GM19025 (cell line): ENCODE measurements around the gene IPO4.

ENCODE experiments used
- ATAC-seq: cut with Tn5 transposase; IDR thresholded peaks from one replicate; pipeline ENCODE4 v1.9.1; 2021; ENCODE audit warnings: mild to moderate bottlenecking, low read depth, moderate library complexity; ENCODE audit not compliant: unreplicated experiment

The IPO4 gene

DNA sequence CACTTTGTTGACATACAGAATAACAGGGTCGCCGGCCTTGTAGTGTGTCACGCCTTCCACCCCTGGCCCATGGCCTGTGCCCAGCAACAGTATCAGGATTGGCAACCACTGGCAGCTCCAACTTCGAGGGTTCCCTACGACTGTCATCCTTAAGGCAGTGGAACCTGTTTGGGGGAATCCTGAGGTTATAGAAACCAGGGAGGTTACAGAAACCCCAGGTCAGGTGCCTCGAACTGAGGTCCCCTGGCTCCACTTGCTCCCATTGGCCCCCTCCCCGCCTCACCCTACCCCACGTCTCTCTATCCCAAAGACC, 6.2 kb upstream of the IPO4 start:
- no peak for ATAC-seq

DNA sequence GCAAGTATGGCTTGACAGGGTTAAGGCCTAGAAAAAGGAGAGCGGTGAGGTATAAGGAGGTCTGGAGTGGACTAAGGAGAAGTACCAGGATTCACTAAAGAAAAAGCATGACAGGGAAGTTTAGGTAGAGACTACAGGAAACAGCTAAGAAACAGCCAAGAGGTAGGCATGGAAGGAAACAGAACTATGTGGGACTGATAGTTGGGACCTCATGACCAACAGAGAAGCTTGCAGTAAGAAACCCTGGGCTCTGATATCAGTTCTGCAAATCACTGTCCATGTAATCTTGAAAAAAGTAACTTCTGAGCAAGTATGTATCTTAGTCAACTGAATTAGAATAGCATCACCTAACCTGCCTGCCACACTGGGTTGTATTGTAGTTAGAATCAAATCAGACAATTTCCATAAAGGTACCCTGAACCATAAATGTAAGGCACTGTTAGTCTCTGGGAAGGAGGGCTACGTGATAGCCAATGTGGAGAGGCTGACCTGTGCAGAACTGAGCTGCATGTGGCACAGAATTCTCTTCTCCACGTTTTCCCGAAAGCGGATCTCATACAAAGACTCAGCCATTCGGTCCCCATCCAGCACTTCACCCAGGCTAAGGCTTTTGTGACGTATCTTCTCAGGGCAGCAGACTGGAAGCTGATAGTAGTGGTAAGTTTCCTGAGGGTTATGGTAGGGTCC, 5.7 kb upstream of the IPO4 start:
- ATAC-seq: no peak

DNA sequence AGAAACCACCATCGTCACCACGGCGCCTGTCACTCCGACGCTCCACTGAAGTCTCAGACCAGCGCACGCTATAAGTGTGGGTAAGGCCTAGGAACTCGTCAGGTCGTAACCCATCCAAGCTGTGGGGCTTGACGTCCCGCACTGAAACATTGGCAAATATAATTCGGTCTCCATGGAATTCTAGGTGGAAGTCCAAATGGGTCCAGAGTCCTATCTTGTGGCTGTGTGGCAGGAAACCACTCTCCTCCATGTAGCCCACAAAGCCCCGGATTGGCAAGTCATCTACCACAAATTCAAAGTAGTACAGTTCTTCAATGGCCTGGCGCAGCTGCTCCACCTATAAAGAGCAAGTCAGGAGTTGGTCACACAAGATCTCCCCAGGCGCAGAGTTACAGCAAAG, 4.3 kb upstream of the IPO4 start:
- ATAC-seq: no peak

DNA sequence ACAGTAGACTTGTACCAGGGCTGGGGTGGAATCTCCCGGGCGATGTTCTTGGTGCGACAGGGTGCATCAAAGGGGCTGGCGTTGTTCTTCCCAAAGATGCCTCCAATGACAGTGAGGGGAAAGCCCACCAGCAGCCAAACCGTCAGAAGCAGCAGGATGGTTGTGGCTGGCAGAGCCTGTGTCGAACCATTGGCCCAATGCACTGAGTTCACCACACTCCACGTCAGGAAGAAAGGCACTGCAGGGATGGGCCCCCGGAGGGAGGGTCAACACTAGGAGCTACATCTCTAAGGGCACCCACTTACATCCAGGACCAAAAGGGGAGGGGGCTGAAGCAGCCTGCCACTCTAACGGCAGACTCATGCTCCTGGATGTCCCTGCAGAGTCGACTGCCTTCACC, 1.8 kb upstream of the IPO4 start:
- ATAC-seq: no peak

DNA sequence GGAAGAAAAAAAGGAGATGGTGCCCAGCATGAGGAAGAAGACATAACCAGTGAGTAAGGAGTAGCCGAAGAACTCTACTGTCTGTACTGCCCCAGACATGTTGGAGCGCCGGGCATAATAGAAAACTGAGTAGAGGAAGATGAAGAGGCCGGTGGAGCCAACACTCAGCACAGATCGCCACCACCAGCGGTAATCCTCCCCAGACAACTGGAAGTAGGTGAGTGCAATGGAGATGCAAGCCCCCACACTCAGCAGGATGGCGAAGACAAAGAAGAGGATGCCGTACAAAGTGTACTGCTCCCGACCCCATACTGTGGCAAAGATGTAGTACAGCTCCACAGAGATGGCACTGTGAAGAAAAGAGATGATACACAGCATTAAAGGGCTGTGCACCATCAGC, 844 bp upstream of the IPO4 start:
- ATAC-seq: no peak

DNA sequence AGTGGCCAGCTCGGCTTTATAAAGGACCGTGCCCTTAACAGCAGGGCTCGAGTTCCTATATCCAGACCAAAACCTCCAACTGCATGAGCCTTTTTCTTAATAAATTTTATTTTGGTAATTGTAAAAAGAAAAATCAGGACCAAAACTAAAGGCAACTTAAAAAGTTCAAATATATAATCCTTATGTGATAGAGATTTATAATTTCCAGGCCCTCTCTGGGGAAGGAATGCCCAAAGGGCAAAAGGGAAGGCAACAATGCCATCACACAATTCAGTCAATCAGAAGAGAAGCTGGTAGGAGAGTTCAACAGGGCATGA, 401 bp upstream of the IPO4 start:
- no peak for ATAC-seq

DNA sequence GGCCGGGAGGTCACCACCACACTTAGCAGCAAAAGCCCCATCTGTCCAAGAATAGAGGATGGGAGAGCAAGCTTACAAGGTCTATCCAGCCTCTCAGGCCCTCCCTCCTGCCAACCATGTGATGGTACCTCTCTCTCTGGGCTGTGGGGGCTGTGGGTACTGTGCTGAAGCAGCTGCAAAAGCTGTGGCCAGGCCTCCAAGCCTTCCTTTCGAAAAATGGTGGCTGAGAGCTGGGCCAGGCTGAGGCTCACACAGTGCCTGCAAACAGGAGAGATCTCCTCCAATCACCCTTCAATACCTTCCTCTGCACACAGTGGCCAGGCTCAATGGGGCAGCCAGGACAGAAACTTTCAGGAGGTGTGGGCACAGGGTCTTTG, 1.1 kb downstream of the IPO4 start:
- no peak for ATAC-seq

DNA sequence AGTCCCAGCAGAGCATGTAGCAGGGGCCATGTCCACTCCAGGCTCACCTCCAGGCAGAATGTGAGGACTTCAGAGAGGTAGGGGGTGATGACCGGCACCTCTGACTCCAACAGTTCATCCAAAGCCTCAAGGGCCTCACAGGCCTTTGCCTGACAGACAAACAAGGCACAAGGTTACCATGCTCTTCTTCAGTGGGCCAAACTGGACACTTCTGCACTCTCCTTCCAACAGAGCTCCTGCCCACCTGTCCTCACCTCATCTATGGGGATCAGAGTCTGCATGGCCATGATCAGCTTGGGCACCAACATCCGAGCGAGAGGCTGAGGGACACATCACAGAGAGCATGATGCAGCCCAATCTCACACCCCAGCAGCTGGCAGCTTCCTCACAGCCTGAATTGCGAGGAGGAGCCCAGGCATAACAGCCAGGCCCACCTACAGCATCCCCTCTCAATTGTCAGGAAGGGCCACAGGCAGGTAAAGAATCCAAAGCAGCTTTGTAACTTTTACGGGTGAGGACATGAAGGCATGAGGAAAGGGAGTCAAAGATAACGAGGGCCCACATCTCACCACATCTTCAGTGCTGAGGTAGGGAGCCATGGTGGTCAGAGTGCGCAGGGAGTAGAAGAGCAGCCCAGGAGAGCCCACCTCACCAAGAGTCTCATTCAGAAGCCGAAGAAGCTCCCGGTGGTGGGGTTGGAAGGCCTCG, 1.6 kb downstream of the IPO4 start:
- ATAC-seq: no peak

DNA sequence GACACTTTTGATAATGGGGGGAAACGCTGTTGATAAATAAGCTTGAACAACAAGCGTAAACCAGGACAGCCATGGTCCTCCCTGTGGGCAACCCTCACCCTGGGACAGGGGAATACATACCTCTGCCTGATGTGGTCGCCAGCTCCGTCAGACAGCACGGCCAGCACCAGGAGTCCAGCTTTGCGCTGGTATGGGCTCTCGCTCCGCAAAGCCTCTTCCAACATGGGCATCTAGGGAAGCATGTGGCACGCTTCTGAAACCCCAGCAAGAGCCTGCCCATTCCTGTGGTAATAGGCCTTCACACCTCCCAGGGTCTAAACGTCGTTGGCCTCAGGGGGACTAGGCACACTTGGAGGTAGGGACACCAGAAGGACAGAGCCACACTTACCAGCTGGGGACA, 2.9 kb downstream of the IPO4 start:
- no peak for ATAC-seq

DNA sequence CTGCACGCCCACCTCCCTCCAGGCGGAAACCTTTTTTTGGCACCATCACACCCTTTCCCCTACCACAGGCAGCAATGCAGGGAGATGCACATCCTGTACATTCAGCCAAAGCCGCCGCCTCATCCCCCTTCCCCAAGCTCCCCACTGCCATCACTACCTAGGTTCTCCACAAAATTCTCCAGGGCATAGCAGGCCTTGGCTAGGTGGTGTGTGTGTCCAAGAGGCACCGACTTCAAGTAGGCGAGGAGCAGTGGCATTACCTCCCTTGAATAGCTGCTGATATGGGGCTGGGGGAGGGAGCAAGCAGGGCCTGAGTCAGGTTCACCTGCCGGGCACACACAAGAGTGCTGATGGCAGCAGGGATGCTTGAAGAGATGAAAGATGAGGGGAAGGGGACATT, 3.6 kb downstream of the IPO4 start:
- no peak for ATAC-seq

DNA sequence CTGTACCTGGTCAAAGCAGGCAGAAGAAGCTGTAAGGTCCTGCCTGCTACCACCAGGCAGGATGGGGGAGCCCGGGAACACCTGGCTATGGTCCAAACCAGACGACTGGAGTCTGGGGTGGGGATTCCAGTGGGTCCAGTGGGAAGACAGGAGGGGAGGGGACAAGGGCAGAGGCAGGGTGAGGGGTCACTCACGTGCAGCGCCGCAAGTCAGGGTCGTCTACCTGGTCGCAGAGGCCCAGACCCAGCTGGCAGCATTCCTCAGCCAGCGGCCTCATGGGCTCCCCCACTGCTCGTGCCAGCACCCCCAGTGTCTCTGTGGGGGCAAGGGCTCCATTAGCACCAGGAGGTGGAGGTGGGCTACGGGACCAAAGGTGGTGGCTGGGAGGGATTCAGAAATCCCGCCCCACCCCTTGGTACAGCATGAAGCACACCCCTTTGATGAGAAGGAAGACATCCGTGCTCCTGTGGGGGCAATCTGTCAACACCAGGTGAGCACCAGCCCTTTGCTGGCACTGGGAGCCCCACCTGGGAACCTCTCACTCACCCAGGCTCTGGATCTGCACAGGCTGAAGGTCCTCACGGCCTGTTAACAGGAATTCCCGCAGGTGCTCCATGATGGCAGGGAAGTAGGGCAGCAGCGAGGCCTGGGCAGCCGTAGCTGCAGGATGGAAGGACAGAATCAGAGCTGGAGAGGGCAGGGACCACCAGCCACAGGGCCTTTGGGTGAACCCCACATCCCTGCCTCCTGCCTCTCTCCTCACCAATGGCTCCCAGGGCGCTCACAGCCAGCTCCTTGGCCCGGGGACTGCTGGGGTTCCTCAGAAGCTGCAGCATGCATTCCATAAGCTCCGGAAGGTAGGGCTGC, 4.3 kb downstream of the IPO4 start:
- no peak for ATAC-seq

DNA sequence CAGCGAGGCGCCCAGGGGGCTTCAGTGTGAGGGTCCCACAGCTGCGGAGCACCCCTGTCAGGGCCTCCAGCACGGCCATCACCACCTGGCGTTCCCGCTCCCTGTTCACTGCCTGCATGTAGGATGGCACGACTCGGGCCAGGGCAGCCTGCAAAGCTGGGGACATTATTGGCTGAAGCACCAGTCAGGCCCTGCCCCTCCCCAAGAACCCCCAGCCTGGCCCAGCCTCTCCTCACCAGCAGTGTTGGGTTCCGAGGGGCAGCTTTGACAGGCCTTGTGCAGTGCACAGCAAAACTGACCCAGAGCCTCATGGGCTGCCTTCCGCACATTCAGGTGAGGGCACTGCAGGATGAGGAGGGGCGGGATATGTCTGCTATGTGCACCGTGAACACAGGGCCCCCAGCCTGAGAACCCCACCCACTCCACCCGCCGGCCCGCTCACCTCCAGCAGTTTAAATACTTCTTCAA, 5.6 kb downstream of the IPO4 start:
- no peak for ATAC-seq

DNA sequence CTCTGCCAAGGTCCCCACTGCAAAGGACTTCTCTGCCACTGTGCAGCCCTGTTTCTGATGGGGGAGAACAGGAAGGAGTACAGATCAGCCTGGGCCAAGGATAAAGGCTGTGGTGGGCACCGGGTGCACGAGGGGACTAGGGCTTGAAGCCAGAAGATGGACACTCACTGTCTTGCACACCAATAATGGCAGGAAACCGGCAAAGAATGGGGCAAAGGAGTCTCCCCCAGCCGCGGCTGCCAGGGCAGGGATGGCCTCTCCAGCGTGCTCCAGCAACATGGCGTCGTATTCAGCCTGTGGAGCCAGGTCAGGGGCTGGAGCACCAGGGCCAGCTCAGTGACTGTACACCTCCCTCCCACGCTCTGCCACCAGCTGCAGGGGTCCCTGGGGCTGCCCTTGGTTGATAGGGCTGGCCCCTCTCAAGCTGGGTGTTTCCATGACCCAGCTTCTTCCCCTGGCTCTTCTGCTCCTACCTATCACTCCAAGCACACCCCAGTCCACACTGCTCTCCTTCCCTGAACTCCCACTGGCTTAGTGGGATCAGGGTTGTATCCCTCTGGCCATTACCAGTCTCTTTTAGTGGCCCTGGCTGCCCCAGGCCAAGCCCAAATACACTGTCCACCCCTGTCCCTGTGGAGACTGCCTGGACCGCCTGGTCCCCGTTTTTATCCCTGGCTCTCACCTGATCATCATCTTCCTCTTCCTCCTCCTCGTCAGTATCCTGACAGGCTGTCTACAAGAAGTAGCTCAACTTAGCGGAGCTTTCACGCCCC, 6.3 kb downstream of the IPO4 start:
- ATAC-seq: no peak

DNA sequence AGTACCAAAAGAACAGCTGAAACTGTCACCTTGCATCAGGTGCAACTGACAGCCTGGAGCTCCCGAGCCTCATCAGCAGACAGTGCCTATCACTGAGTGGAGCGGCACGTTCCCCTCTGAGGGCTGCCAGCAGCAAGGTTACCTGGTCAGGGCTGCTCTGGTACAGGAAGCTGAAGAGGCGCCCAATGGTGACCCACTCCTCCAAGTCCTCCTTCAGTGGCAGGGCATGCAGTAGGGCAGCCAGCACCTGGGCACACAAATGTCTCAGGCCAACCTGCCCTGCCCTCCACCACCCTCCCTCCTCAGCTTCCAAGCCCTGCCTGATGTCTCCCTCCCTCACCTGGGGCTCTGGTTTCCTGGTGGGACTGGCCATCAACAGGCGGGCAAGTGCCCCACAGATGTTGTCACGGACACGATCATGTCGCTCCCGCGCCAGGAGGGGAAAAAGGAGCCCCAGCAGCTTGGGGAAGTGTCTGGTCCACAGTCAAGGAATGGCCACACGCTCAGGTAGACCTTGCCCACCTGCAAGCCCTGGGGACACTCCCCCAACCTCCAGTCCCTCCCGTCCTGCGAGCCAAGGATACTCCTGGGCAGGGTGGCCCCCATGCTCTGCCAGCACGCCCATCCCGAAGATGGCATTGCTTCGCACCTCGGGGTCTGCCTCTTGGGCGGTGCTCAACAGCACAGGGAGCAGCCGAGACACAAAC, 7.1 kb downstream of the IPO4 start:
- no peak for ATAC-seq

DNA sequence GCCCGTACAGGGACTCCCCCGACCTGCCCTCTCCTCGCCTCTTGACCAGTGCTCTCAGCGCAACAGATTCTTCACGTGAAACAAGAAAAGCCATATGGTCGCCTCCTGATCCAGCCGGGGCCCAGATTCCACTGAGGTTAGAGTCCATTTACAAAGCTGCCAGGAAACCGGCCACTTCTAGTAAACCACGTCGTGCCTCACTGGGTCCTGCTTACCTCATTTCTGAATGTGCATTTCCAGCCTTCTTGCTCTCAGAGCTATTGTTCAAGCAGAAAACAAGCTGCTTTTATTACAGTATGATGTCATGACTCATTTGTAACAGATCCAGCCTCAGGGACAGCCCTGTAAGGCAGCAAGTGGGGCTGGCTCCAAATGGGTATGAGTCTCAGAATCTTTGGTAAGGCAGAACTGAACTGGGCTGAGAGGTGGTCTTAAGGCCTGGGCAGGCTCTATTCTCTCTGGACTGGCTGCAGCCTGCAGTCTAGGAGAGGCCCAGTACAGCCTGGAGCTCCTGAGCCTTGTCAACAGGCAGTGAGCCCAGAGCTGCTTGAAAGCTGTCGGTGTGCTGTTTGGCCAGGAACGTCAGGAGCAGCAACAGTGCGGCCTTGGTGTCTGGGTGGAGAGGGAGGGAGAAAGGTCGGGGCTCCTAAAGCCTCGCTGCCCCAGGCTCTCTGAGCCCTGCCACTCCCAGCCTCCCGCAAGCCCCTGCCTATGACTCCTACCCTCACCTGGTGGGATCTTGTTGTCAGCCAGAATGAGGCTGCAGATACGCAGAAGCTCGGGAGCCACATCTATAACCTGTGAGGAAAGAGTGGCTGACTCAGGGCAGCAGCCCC, 8.4 kb downstream of the IPO4 start:
- no peak for ATAC-seq

DNA sequence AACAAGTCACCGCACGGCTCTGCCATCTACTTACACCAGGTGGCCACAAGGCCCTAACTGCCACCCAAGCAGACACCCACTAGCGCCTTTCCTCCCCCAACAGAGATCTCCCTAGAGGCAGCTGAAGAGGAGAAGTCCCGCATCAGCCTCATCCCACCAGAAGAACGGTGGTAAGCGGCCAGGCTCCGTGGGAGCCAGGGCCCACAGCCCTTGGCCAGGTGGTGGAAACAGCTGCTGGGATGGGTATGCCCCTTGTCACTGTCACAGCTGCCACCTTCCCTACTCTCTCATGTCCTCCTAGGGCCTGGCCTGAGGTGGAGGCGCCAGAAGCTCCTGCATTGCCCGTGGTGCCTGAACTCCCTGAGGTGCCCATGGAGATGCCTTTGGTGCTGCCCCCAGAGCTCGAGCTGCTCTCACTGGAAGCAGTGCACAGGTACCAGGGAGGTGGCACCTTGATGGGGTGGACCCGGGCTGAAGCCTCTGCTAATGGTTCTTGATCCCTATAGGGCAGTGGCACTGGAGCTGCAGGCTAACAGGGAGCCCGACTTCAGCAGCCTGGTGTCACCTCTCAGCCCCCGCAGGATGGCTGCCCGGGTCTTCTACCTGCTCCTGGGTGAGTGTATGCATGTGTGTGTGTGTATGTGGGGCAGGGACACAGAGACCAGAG, 9.2 kb downstream of the IPO4 start:
- no peak for ATAC-seq

DNA sequence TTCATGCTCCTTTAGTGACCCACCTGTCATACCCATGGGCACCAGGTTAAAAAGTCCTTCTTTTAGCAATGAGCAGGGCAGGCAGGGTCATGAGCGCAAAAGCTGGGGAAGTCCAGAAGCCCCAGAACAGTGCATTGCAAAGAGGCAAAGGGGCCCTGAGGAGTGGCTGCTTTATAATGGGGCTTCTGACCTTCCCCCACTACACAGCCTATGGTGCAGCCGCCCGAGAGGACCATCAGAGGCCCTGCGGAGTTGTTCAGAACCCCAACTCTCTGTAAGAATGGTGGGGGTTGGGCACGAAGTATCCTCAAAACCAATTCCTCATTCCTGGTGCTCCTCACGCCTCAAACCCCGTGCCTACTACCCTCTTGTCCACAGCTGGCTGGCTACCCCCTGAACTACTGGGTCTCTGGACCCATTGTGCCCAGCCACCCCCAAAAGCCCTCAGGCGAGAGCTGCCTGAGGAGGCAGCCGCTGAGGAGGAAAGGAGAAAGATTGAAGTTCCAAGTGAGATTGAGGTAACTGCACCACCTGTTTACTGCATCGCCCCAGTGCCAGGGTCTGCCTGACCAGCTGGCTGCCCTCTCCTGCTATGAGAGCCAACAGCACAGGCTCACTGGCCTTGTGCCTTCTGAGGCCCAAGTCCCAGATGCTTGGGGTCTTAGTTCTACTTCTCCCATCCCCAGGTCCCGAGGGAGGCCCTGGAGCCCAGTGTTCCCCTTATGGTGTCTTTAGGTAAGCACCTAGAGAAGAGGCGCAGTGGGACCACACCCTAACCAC, 10.0 kb downstream of the IPO4 start:
- ATAC-seq: no peak

DNA sequence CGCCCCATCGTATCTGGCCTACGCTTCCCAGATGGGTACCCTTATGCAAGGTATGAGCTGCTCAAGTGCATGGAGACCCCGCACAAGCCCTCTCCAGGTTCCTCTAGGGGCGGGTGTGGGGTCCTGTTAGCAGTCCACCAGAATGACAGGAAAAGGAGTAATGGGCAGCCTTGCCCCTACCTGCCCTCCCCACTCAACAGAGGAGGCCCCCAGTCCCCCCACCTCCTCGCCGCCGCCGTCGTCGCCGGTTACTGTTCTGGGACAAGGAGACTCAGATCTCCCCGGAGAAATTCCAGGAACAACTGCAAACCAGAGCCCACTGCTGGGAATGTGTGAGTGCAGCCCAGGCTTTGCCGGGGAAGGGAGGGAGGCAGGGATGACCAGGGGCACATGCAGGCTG, 10.7 kb downstream of the IPO4 start:
- ATAC-seq: no peak
